Body of pancreas (tissue), 4 donors: Measurements from ENCODE around the gene RTN4RL2. TPM values are rescaled to one million over a fixed set of nuclear protein-coding genes. Genes with fewer than 3 reads are reported as not detected.
A peak's percentile ranks its signal among the peaks of the same experiment; 100 is the strongest.

Experiments
- ATAC-seq: fragments of 150-250 bp; one replicate; pipeline ENCODE4 v1.9.1; 2016
- DNase-seq, 4 donors: peaks; one replicate each; pipeline ENCODE4 v3.0.0-alpha.2; 2019
- H3K27ac ChIP-seq, 4 donors: fragments of 200-600 bp; sonication (generic); 1 replicate in 3 of 4; 2 replicates in 1 of 4; pipeline versions ENCODE4 v1.5.1 to v1.6.1; 2016 to 2019; ENCODE audit warnings: mild to moderate bottlenecking in 1 of 4, mixed read lengths in 1 of 4, moderate library complexity in 1 of 4
- H3K27me3 ChIP-seq, 2 donors: fragments of 200-600 bp; sonication (generic); one replicate each; pipeline ENCODE4 v1.6.0; 2016; ENCODE audit warnings: mild to moderate bottlenecking in 1 of 2
- H3K36me3 ChIP-seq, 2 donors: fragments of 200-600 bp; sonication (generic); replicated peaks in 1 of 2; 2 replicates each; pipeline ENCODE4 v1.5.1; 2016; ENCODE audit warnings: low read depth in 2 of 2; ENCODE audit not compliant: insufficient read depth in 1 of 2
- H3K4me1 ChIP-seq: fragments of 200-600 bp; sonication (generic); one replicate; pipeline ENCODE4 v1.6.0; 2016
- H3K4me3 ChIP-seq, 2 donors: fragments of 200-600 bp; sonication (generic); 1 replicate in 1 of 2; 2 replicates in 1 of 2; pipeline ENCODE4 v1.5.1; 2016 to 2019
- H3K9me3 ChIP-seq, 3 donors: fragments of 200-600 bp; sonication (generic); 1 replicate in 2 of 3; 2 replicates in 1 of 3; pipeline ENCODE4 v1.5.1; 2016
- CTCF ChIP-seq, 7 experiments: fragments of 450-650 bp in 4 of 7; fragments of 200-600 bp in 3 of 7; sonication (generic) in 3 of 7; IDR thresholded peaks; one replicate each; pipeline ENCODE4 v1.5.1; 2016 to 2019; ENCODE audit warnings: antibody characterized with exemption in 7 of 7
- POLR2A ChIP-seq, 3 donors: fragments of 450-650 bp; IDR thresholded peaks; one replicate each; pipeline ENCODE4 v1.6.1; 2016; ENCODE audit warnings: antibody characterized with exemption in 3 of 3, mild to moderate bottlenecking in 2 of 3
- WGBS, 2 donors: methylation state at CpG; one replicate each; pipeline ENCODE4 v1.1.5; 2017; 5-methylcytosine and 5-hydroxymethylcytosine counted together
- intact Hi-C: fragments of 100-400 bp; cut with DNase I; formaldehyde crosslinking; loops from one replicate; pipeline ENCODE4 v1.15.1; 2023
- total RNA-seq, 2 donors: library from RNA; depleted of rRNA; stranded (reverse); fragments of >200 nt; gene quantifications; one replicate each; pipeline ENCODE4 v1.1.0, GENCODE V29; 2016

RTN4RL2 gene
- total RNA-seq, 2 donors from 2014 or later, result 0.99 to 3.4 TPM

GRCh38 chr11:57459164-57460021, 935 bp upstream of the RTN4RL2 start:
- Histone ChIP-seq H3K4me3 (no peak overlapping the region), H3K9me3 (no peaks in the 10 kb centered on the region), H3K36me3 (no peaks in the 10 kb centered on the region), H3K27me3 (no peaks in the 10 kb centered on the region), H3K27ac (no peak overlapping the region), H3K4me1 (peaks cover 41% of the 10 kb centered on the region)
- intact Hi-C loops, result loop anchor here (5.0 to 10.0 kb wide), 2 partner anchors 68 to 185 kb away; partner anchors contain the start of gene YPEL4
- ATAC-seq (no peak), DNase-seq (peak in 1 of 4 donors; percentile 42)
- WGBS, 2 donors, result 1% methylated on average over 30 to 62 of the region's 62 CpGs
- no peak for TF ChIP-seq CTCF (IDR thresholded peaks at IDR 0.05)
- no peak for TF ChIP-seq POLR2A (IDR thresholded peaks at IDR 0.05)

- no peak for TF ChIP-seq CTCF (IDR thresholded peaks at IDR 0.05)
- no peak for TF ChIP-seq POLR2A (IDR thresholded peaks at IDR 0.05)
- Histone ChIP-seq H3K36me3 (no peaks in the 10 kb centered on the region), H3K4me3 (no peak overlapping the region), H3K27ac (no peak overlapping the region), H3K4me1 (peaks cover 39% of the 10 kb centered on the region), H3K9me3 (no peaks in the 10 kb centered on the region), H3K27me3 (no peaks in the 10 kb centered on the region)
- intact Hi-C loops, result loop anchor here (5.0 to 10.0 kb wide), 2 partner anchors 66 to 184 kb away; partner anchors contain the start of gene YPEL4
- 9 to 29% methylated on average over 10 to 38 of the region's 50 CpGs for WGBS, 2 donors
- ATAC-seq (no peak), DNase-seq (peak in 2 of 4 donors; percentile 42 to 44)
Observed at GRCh38 chr11:57460758-57461749, 726 bp downstream of the RTN4RL2 start.

- no peak overlapping the region for H3K27ac ChIP-seq
- no peak for ATAC-seq
- H3K4me1 ChIP-seq, result peaks cover 39% of the 10 kb centered on the region
- DNase-seq, result no peak
- H3K9me3 ChIP-seq, result no peaks in the 10 kb centered on the region
- WGBS, 2 donors, result 65 to 72% methylated on average over 16 of the region's 16 CpGs
- H3K4me3 ChIP-seq, result no peak overlapping the region
- intact Hi-C loops, result loop anchor here (5.0 to 10.0 kb wide), 2 partner anchors 65 to 183 kb away; partner anchors contain the start of gene YPEL4
- no peaks in the 10 kb centered on the region for H3K36me3 ChIP-seq
- no peaks in the 10 kb centered on the region for H3K27me3 ChIP-seq
- TF ChIP-seq CTCF (IDR thresholded peaks at IDR 0.05) (no peak), POLR2A (IDR thresholded peaks at IDR 0.05) (no peak)
Observed at GRCh38 chr11:57461841-57462489, 1.6 kb downstream of the RTN4RL2 start.

GRCh38 chr11:57462597-57462996, 2.3 kb downstream of the RTN4RL2 start:
- Histone ChIP-seq H3K4me3 (no peak overlapping the region), H3K4me1 (peaks cover 36% of the 10 kb centered on the region), H3K27me3 (no peaks in the 10 kb centered on the region), H3K9me3 (no peaks in the 10 kb centered on the region), H3K27ac (no peak overlapping the region), H3K36me3 (no peaks in the 10 kb centered on the region)
- 83 to 85% methylated on average over 3 of the region's 3 CpGs for WGBS, 2 donors
- DNase-seq (no peak), ATAC-seq (no peak)
- no peak for TF ChIP-seq CTCF (IDR thresholded peaks at IDR 0.05)
- TF ChIP-seq POLR2A (IDR thresholded peaks at IDR 0.05), result no peak
- intact Hi-C loops, result loop anchor here (5.0 to 10.0 kb wide), 2 partner anchors 65 to 182 kb away; partner anchors contain the start of gene YPEL4
